ENCODE results near the gene C1QC.

C1QC gene

GRCh38 chr1:22689505-22689904, 46.1 kb downstream of the C1QC start:
- ATAC-seq (ENCODE audit: low read depth) (no peak), DNase-seq (ENCODE audit: low spot score in 2 of 2) (no peak)
- Mint-ChIP-seq H3K9me3 (no peaks in the 10 kb centered on the region), H3K4me1 (no peaks in the 10 kb centered on the region), H3K4me3 (no peak overlapping the region), H3K27me3 (peaks cover 19% of the 10 kb centered on the region), H3K27ac (no peak overlapping the region), H3K36me3 (no peaks in the 10 kb centered on the region)

DNA sequence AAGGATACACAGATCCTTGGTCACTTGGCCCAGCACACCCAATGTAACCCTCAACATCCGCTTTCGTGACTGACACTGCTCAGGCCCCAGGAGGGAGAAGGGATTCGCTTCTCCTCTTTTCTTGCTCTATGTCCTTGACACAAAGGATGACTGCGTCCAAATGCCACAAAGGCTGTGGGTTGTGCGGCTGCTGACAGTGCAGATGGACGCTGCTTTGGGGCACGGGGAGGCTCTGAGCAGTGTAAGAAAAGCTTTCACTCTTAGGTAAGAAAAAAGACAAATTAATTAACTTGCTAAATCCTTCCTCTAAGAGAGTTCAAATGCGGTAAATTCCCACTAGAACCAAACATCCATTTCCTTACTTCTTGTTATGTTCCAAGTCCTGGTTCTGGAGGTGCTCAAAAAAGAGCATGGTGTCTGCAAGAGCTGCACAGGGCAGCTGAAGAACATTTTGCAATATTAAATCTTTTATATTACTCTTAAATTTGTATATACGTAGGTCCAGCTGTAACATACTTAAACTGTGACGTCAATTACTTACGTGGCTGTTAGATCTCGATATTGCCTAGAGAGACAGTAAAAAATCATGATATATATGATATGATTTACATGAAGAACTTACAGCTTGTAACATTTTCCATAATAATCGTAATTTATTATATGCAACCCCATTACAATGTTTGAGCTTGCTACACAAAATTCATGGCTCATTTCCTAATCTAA, 47.8 kb downstream of the C1QC start:
- DNase-seq (ENCODE audit: low spot score in 2 of 2) (no peak), ATAC-seq (ENCODE audit: low read depth) (no peak)
- H3K9me3 Mint-ChIP-seq = no peaks in the 10 kb centered on the region
- H3K4me3 Mint-ChIP-seq = no peak overlapping the region
- H3K36me3 Mint-ChIP-seq = no peaks in the 10 kb centered on the region
- H3K27ac Mint-ChIP-seq = no peak overlapping the region
- peaks cover 15% of the 10 kb centered on the region for H3K27me3 Mint-ChIP-seq
- no peaks in the 10 kb centered on the region for H3K4me1 Mint-ChIP-seq

- H3K27ac Mint-ChIP-seq = no peak overlapping the region
- no peaks in the 10 kb centered on the region for H3K4me1 Mint-ChIP-seq
- no peaks in the 10 kb centered on the region for H3K9me3 Mint-ChIP-seq
- H3K36me3 Mint-ChIP-seq = no peaks in the 10 kb centered on the region
- peaks cover 13% of the 10 kb centered on the region for H3K27me3 Mint-ChIP-seq
- no peak for ATAC-seq (ENCODE audit: low read depth)
- no peak for DNase-seq (ENCODE audit: low spot score in 2 of 2)
- no peak overlapping the region for H3K4me3 Mint-ChIP-seq
These were observed 50.7 kb downstream of the C1QC start for GRCh38 chr1:22694172-22694571.

DNA sequence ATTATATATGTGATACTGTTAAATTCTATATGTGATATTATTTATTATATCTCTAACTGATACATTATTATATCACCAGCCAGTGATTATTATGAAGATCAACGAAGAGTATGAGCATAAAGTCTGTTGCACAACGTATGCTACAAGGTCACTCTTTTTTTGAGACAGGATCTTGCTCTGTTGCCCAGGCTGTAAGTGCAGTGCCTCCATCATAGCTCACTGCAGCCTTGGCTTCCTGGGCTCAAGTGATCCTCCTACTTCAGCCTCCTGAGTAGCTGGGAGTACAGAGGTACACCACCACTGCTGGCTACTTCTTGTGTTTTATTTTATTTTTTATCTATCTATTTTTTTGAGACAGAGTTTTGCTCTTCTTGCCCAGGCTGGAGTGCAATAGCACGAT, 53.2 kb downstream of the C1QC start:
- H3K27ac Mint-ChIP-seq = no peak overlapping the region
- H3K36me3 Mint-ChIP-seq = no peaks in the 10 kb centered on the region
- DNase-seq (ENCODE audit: low spot score in 2 of 2) (no peak), ATAC-seq (ENCODE audit: low read depth) (no peak)
- H3K4me3 Mint-ChIP-seq = no peak overlapping the region
- peaks cover 12% of the 10 kb centered on the region for H3K27me3 Mint-ChIP-seq
- H3K4me1 Mint-ChIP-seq = no peaks in the 10 kb centered on the region
- H3K9me3 Mint-ChIP-seq = no peaks in the 10 kb centered on the region
